HEK293T (cell line): ENCODE results near the gene SKIC3.

Experiments used
- BHLHE40 ChIP-seq: fragments of 450-650 bp; IDR thresholded peaks from 2 replicates; pipeline ENCODE4 v1.6.1; 2016; ENCODE audit warnings: mild to moderate bottlenecking, moderate library complexity, borderline replicate concordance
- CTBP1 ChIP-seq: fragments of 450-650 bp; IDR thresholded peaks from 2 replicates; pipeline ENCODE4 v1.6.1; 2016; ENCODE audit warnings: borderline replicate concordance
- FOXA1 ChIP-seq: fragments of 450-650 bp; IDR thresholded peaks from 2 replicates; pipeline ENCODE4 v1.6.1; 2016; ENCODE audit warnings: mild to moderate bottlenecking
- FOXM1 ChIP-seq: fragments of 450-650 bp; IDR thresholded peaks from 2 replicates; pipeline ENCODE4 v1.6.1; 2017; ENCODE audit warnings: mild to moderate bottlenecking, borderline replicate concordance
- HDGF ChIP-seq: fragments of 450-650 bp; IDR thresholded peaks from 2 replicates; pipeline ENCODE4 v1.6.1; 2017; ENCODE audit warnings: antibody characterized with exemption, borderline replicate concordance
- NFRKB ChIP-seq: fragments of 450-650 bp; IDR thresholded peaks from 2 replicates; pipeline ENCODE4 v1.6.1; 2016; ENCODE audit warnings: mild to moderate bottlenecking, moderate library complexity
- SP1 ChIP-seq: fragments of 450-650 bp; IDR thresholded peaks from 2 replicates; pipeline ENCODE4 v1.6.1; 2017
- SUZ12 ChIP-seq: fragments of 450-650 bp; IDR thresholded peaks from 2 replicates; pipeline ENCODE4 v1.6.1; 2016; ENCODE audit warnings: mild to moderate bottlenecking
- TARDBP ChIP-seq: fragments of 450-650 bp; IDR thresholded peaks from 2 replicates; pipeline ENCODE4 v1.6.1; 2016
- TF ChIP-seq, protein P1 (sequence below): fragments of 450-650 bp; IDR thresholded peaks from 2 replicates; pipeline ENCODE4 v1.6.1; 2016

DNA sequence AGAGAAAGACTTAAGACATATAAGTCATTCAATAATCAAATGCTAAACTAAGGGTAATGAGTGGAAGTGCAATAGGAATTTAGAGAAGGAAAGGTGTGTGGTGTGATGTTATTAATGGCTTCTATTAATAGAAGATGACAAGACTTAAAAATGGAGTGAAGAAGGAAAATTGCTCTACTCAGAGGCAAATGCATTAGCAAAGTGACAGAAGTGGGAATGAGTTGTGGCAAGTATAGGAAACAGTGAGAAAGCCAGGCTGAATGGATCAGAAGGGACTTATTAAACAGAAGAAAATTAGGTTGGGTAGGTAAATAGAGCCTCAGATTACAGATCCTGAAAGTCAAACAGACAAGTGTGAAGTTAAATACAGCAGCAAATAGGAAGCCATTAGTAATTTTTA is 5.7 kb downstream of the SKIC3 start:
- no peak for TF ChIP-seq NFRKB
- TF ChIP-seq SP1, result no peak
- TF ChIP-seq FOXM1, result no peak
- no peak for TF ChIP-seq CTBP1
- no peak for TF ChIP-seq FOXA1
- TF ChIP-seq BHLHE40, result no peak
- no peak for TF ChIP-seq HDGF
- no peak for TF ChIP-seq TARDBP
- TF ChIP-seq SUZ12, result no peak
- TF ChIP-seq, protein P1, sequence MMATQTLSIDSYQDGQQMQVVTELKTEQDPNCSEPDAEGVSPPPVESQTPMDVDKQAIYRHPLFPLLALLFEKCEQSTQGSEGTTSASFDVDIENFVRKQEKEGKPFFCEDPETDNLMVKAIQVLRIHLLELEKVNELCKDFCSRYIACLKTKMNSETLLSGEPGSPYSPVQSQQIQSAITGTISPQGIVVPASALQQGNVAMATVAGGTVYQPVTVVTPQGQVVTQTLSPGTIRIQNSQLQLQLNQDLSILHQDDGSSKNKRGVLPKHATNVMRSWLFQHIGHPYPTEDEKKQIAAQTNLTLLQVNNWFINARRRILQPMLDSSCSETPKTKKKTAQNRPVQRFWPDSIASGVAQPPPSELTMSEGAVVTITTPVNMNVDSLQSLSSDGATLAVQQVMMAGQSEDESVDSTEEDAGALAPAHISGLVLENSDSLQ, result no peak
